Measurements from ENCODE around the gene SNX33. TPM values are rescaled to one million over a fixed set of nuclear protein-coding genes. Genes with fewer than 3 reads are reported as not detected.
A peak's percentile ranks its signal among the peaks of the same experiment; 100 is the strongest.

SNX33 gene
- total and polyA plus RNA-seq, 2 of the 13 experiments (the other 11 are each of a cell fraction or from before 2014, with no cell fraction given) = 11.0 to 11.6 TPM

- TF ChIP-seq MTA1 (CRISPR knock-in tag; IDR thresholded peaks at IDR 0.05; ENCODE audit: borderline replicate concordance) = peak; percentile 60; the same call in 1 of the 2 replicates
- TF ChIP-seq ZNF574 (CRISPR knock-in tag; IDR thresholded peaks at IDR 0.05) = peak; percentile 85
- TF ChIP-seq MTF2 (CRISPR knock-in tag; IDR thresholded peaks at IDR 0.05; ENCODE audit: borderline replicate concordance) = no peak
- TF ChIP-seq SRSF9 (IDR thresholded peaks at IDR 0.05; ENCODE audit: borderline replicate concordance, insufficient read depth, low read depth, low read length, poor library complexity, severe bottlenecking) = no peak
- TF ChIP-seq SRY (CRISPR knock-in tag; IDR thresholded peaks at IDR 0.05) = no peak; the same call in 1 of the 2 replicates
- peak; percentile 90 for TF ChIP-seq ZNF746 (CRISPR knock-in tag; IDR thresholded peaks at IDR 0.05)
- no peak; the same call in 1 of the 2 replicates for TF ChIP-seq KMT2A (CRISPR knock-in tag; IDR thresholded peaks at IDR 0.05)
- no peak for TF ChIP-seq GZF1 (CRISPR knock-in tag; IDR thresholded peaks at IDR 0.05)
- peak; percentile 80 for TF ChIP-seq UBTF (CRISPR knock-in tag; IDR thresholded peaks at IDR 0.05)
- TF ChIP-seq ZNF883 (CRISPR knock-in tag; IDR thresholded peaks at IDR 0.05; ENCODE audit: not compliant biosample characterization) = no peak
- TF ChIP-seq FLYWCH1 (CRISPR knock-in tag; IDR thresholded peaks at IDR 0.05) = no peak
- TF ChIP-seq PATZ1 (CRISPR knock-in tag; IDR thresholded peaks at IDR 0.05) = peak; percentile 92
- TF ChIP-seq SOX5 (CRISPR knock-in tag; IDR thresholded peaks at IDR 0.05; ENCODE audit: borderline replicate concordance) = peak; percentile 15; the same call in 1 of the 2 replicates
- no peak for TF ChIP-seq ZNF567 (CRISPR knock-in tag; IDR thresholded peaks at IDR 0.05; ENCODE audit: borderline replicate concordance)
- TF ChIP-seq MXD4 (CRISPR knock-in tag; IDR thresholded peaks at IDR 0.05) = peak; percentile 78
- TF ChIP-seq RFX5 (IDR thresholded peaks at IDR 0.05; ENCODE audit: low read depth, low read length) = no peak
- no peak for TF ChIP-seq EEA1 (CRISPR knock-in tag; IDR thresholded peaks at IDR 0.05; ENCODE audit: borderline replicate concordance)
- peak; percentile 92 for TF ChIP-seq ETV5 (CRISPR knock-in tag; IDR thresholded peaks at IDR 0.05; ENCODE audit: borderline replicate concordance)
- 0 out of 2 replicates have a peak, but pooled peaks have one; percentile 86 for TF ChIP-seq ZNF775 (CRISPR knock-in tag; IDR thresholded peaks at IDR 0.05; ENCODE audit: borderline replicate concordance)
- no peak; the same call in 1 of the 2 replicates for TF ChIP-seq HBP1 (CRISPR knock-in tag; IDR thresholded peaks at IDR 0.05; ENCODE audit: low read depth)
- no peak for TF ChIP-seq U2AF2 (IDR thresholded peaks at IDR 0.05; ENCODE audit: low read depth, low read length)
These were observed 22.0 kb upstream of the SNX33 start, which contains the start of gene SNUPN (continued) for GRCh38 chr15:75625542-75626347.
